ENCODE results near the gene EHMT1. TPM values are rescaled to one million over a fixed set of nuclear protein-coding genes. Genes with fewer than 3 reads are reported as not detected.

Gene EHMT1
- total and polyA plus RNA-seq, 2 experiments from 2014 or later = 46.0 to 47.7 TPM

DNA sequence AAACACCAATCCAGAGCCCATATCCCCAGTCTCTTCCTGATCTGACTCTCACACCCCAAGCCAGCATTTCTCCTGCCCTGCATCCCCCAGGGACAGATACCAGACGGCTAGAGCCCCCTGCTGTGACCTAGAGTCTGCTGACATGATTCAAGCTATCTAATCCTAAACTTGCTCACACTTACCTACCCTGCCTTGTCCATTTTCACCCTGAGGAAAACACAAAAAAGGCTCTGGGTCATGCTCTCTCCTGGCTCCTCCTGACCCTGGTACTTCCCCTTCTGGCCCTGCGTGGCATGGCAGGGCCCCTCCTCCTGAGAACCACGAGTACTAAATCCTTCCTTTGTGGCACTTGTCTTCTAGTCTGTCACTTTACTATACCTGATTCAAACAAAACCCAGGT is 16.1 kb upstream of the EHMT1 start:
- Histone ChIP-seq H3K36me3 (replicated peaks; ENCODE audit: insufficient read depth, low read depth) (no peaks in the 10 kb centered on the region), H4K20me1 (ENCODE audit: insufficient read depth, poor library complexity, severe bottlenecking) (peaks cover 16% of the 10 kb centered on the region), H3K27me3 (no peaks in the 10 kb centered on the region), H3K9me3 (ENCODE audit: low read depth) (no peaks in the 10 kb centered on the region), H3K4me1 (ENCODE audit: insufficient read depth) (peaks cover 14% of the 10 kb centered on the region), H2AFZ (no peak overlapping the region), H3K9me2 (replicated peaks; ENCODE audit: insufficient read depth) (no peaks in the 10 kb centered on the region), H3K4me3 (no peak overlapping the region), H3K27ac (no peak overlapping the region), H3K4me2 (no peak overlapping the region), H3K79me2 (peaks cover 12% of the 10 kb centered on the region)
- WGBS (ENCODE audit: low lambda C conversion rate, missing lambda C conversion rate) = 21% methylated on average over 3 of the region's 3 CpGs
- TF ChIP-seq EZH2 (IDR thresholded peaks at IDR 0.05; ENCODE audit: borderline replicate concordance) = no peak
- TF ChIP-seq, protein P1, sequence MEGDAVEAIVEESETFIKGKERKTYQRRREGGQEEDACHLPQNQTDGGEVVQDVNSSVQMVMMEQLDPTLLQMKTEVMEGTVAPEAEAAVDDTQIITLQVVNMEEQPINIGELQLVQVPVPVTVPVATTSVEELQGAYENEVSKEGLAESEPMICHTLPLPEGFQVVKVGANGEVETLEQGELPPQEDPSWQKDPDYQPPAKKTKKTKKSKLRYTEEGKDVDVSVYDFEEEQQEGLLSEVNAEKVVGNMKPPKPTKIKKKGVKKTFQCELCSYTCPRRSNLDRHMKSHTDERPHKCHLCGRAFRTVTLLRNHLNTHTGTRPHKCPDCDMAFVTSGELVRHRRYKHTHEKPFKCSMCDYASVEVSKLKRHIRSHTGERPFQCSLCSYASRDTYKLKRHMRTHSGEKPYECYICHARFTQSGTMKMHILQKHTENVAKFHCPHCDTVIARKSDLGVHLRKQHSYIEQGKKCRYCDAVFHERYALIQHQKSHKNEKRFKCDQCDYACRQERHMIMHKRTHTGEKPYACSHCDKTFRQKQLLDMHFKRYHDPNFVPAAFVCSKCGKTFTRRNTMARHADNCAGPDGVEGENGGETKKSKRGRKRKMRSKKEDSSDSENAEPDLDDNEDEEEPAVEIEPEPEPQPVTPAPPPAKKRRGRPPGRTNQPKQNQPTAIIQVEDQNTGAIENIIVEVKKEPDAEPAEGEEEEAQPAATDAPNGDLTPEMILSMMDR (IDR thresholded peaks at IDR 0.05; ENCODE audit: poor library complexity) = no peak
- peak; percentile 2 for DNase-seq (ENCODE audit: low spot score)

DNA sequence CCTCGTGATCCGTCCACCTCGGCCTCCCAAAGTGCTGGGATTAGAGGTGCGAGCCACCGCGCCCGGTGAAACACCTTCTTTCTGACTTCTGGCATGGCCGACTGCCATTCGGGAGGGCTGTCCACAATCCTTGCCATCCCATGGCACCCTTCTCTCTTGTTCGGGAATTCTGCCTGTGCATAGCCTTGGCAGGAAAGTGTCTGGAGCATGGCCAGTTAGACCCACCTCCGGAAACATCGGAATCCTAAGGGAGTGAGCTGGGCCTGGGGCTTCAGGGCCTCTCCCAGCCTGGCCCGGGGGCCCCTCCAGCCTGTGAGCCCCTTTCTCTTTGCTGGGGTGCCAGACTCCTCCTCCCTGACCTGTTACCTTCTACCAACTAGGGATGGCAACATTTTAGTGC is 14.9 kb upstream of the EHMT1 start:
- peaks cover 20% of the 10 kb centered on the region for H3K4me1 ChIP-seq (ENCODE audit: insufficient read depth)
- DNase-seq (ENCODE audit: low spot score) = no peak
- H2AFZ ChIP-seq = no peak overlapping the region
- 91% methylated on average over 13 of the region's 13 CpGs for WGBS (ENCODE audit: low lambda C conversion rate, missing lambda C conversion rate)
- H3K9me2 ChIP-seq (replicated peaks; ENCODE audit: insufficient read depth) = no peaks in the 10 kb centered on the region
- H4K20me1 ChIP-seq (ENCODE audit: insufficient read depth, poor library complexity, severe bottlenecking) = peaks cover 20% of the 10 kb centered on the region
- H3K9me3 ChIP-seq (ENCODE audit: low read depth) = no peaks in the 10 kb centered on the region
- no peaks in the 10 kb centered on the region for H3K27me3 ChIP-seq
- TF ChIP-seq EZH2 (IDR thresholded peaks at IDR 0.05; ENCODE audit: borderline replicate concordance) = no peak
- TF ChIP-seq EZH2phosphoT487 (IDR thresholded peaks at IDR 0.05; ENCODE audit: low read depth, severe bottlenecking, unreplicated experiment) = no peak
- TF ChIP-seq, protein P1 (IDR thresholded peaks at IDR 0.05; ENCODE audit: poor library complexity) = no peak
- H3K27ac ChIP-seq = no peak overlapping the region
- no peak overlapping the region for H3K4me3 ChIP-seq
- no peaks in the 10 kb centered on the region for H3K36me3 ChIP-seq (replicated peaks; ENCODE audit: insufficient read depth, low read depth)
- peaks cover 25% of the 10 kb centered on the region for H3K79me2 ChIP-seq
- H3K4me2 ChIP-seq = no peak overlapping the region

DNA sequence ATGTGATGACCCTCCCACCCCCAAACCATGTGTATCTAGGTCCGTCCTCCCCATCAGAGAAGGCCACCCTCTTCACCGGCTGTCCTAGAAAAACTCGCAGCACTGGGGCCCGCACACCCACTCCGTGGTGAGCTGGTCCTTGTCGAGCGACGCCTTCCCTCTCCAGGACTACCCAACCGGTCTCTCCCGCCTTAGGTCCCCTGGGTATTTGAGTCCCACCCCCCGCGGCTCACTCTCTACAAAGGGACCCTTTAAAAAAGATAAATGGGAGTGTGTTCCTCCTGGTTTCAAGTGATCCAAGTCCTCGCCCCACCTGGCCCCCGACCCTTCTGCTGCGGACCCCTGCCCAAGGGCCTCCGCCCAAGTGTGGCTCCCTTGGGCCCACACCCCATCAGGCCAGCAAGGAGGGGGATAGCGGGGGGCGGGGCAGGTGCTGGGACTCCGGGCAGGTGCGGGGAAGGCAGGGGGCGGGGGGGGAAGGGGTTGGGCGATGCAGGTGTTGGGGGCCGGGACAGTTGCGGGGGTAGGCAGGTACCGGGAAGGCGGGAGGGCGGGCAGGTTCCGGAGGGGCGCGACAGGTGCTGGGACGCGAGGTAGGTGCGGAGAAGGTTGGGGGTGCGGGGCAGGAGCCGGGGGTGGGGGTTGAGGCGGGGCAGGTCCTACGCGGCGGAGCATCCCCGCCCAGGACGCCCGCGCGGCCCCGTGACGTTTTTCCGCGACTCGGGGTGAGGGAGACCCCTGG is 14.3 kb upstream of the EHMT1 start:
- TF ChIP-seq, protein P1 (IDR thresholded peaks at IDR 0.05; ENCODE audit: poor library complexity) = no peak
- TF ChIP-seq EZH2phosphoT487 (IDR thresholded peaks at IDR 0.05; ENCODE audit: low read depth, severe bottlenecking, unreplicated experiment) (no peak), EZH2 (IDR thresholded peaks at IDR 0.05; ENCODE audit: borderline replicate concordance) (no peak)
- H3K36me3 ChIP-seq (replicated peaks; ENCODE audit: insufficient read depth, low read depth) = no peaks in the 10 kb centered on the region
- peaks cover 20% of the 10 kb centered on the region for H3K4me1 ChIP-seq (ENCODE audit: insufficient read depth)
- DNase-seq (ENCODE audit: low spot score) = peak; percentile 34
- H3K27me3 ChIP-seq = no peaks in the 10 kb centered on the region
- no peaks in the 10 kb centered on the region for H3K9me2 ChIP-seq (replicated peaks; ENCODE audit: insufficient read depth)
- H3K4me3 ChIP-seq = peak overlapping the region; percentile 15
- H3K9me3 ChIP-seq (ENCODE audit: low read depth) = no peaks in the 10 kb centered on the region
- H3K27ac ChIP-seq = no peak overlapping the region
- H3K4me2 ChIP-seq = peak overlapping the region; percentile 81
- peak overlapping the region; percentile 4 for H2AFZ ChIP-seq
- peaks cover 20% of the 10 kb centered on the region for H4K20me1 ChIP-seq (ENCODE audit: insufficient read depth, poor library complexity, severe bottlenecking)
- peaks cover 31% of the 10 kb centered on the region for H3K79me2 ChIP-seq
- WGBS (ENCODE audit: low lambda C conversion rate, missing lambda C conversion rate) = 36% methylated on average over 21 of the region's 49 CpGs
